Erythroblast (primary cell): ENCODE results near the gene CACNA1B.

Experiments used
- DNase-seq, 2 experiments: peaks; one replicate each; lab custom pipeline; 2025; lab: John Stamatoyannopoulos, UW
- GATA1 ChIP-seq: IDR thresholded peaks from 2 replicates; pipeline ENCODE4 v1.6.1; 2011; ENCODE audit warnings: low read depth, mild to moderate bottlenecking, control low read depth, low read length, moderate library complexity
- POLR2A ChIP-seq: IDR thresholded peaks from 2 replicates; pipeline ENCODE4 v1.6.1; 2011; ENCODE audit warnings: mild to moderate bottlenecking, low read length

CACNA1B gene

GRCh38 chr9:138045541-138046490 lies 168.2 kb downstream of the CACNA1B start:
- TF ChIP-seq POLR2A: no peak
- no peak for TF ChIP-seq GATA1
- DNase-seq: no peak

DNA sequence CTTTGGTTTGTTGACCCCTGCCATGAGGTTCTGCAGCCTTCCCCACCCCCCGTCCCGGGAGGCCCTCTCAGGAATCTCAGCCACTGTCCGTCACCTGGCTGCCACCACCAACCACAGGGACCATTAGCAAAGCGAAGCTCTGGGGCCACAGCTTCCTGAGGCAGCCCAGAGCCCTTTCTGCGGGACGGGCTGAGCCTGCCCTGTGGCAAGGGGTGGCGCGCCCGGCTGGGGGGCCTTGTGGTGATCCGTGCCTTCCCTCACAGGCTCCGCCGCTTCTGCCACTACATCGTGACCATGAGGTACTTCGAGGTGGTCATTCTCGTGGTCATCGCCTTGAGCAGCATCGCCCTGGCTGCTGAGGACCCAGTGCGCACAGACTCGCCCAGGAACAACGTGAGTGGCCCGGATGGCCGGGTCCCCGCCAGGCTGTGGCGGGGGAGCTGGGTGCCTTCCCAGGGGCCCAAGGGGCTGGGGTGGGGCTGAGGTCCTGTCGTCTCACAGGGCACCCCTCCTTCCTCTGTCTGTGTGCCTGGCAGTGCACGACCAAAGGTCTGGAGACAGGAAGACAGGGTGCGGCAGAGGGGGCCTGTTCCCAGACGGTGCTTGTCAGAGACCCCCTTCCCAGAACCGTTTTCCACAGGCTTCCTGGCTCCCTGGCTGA lies 169.2 kb downstream of the CACNA1B start:
- TF ChIP-seq POLR2A (no peak), GATA1 (no peak)
- no peak for DNase-seq

DNA sequence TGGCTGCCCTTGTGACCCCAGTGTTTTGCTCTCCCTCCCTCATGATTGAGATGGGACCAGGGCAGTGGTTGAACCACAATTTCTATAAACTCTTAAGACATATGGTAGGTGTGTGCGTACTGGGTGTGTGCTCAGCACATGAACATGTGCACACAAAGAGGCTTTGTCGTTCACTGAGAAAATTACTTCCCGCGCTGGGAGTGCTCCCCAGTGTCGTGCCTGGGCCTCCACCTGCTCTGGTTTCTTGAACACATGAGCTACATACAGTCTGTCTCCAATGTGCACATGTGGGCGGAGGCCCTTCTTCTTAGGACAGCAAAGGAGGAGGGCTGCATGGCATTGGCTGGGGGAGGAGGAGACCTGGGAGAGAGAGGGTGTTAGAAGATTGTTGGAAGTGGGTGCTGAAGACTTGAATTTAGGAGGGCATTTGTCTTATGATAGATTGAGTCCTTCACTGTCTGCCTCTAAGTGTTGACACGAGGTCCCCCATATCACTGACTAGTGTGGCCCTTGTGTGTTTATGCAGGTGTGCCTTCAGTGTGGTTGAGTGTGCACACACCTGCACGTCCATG lies 170.0 kb downstream of the CACNA1B start:
- DNase-seq: no peak

DNA sequence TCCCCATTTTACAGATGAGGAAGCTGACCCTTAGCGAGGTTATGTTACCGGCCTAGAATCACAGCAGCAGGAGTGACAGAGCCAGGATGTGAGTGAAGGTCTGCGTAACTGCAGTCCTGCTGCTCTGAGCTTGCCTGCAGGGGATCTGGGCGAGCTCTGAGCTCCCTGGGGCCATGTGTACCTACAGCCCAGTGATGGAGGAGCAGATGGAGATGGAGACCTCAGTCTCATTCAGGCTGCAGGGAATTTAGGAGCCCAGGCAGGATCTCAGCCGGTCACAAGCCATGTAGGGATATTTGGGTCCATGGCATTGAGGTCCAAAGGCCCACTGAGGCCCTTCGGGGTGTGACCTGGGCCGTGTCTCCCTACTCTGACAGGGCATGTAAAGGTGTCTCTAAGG lies 170.6 kb downstream of the CACNA1B start:
- no peak for DNase-seq
- no peak for TF ChIP-seq GATA1
- TF ChIP-seq POLR2A: no peak

More for the DNA sequence above, 170.0 kb downstream of the CACNA1B start:
- no peak for TF ChIP-seq GATA1
- no peak for TF ChIP-seq POLR2A

DNA sequence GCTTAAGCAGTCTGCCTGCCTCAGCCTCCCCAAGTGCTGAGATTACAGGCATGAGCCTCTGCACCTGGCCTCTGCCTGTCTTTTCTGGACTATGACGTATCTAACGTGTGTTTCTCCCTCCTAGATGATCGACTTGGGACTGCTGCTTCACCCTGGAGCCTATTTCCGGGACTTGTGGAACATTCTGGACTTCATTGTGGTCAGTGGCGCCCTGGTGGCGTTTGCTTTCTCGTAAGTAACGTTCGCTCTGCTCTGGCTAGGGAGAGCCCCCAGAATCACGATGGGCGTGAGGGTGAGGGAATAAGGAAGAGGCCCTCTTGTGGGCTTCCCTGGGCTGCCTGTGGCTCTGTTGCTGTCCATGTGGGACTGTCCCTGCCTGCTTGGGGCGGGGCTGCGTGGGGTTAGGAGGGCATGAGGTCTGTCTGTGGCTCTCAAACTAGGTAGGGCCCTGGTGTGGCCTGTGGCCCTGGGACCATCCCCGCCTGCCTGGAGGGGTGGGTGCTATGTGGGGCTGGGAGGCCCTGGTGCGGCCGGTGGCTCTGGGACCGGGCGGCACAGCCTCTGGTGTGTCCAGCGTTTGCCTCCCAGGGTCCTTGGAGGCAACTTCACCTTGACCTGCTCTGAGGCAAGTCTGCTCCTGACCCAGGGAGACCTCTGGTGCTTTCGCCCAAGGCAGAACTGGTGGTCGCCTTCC lies 171.7 kb downstream of the CACNA1B start:
- DNase-seq: no peak
- TF ChIP-seq GATA1: no peak
- TF ChIP-seq POLR2A: no peak

DNA sequence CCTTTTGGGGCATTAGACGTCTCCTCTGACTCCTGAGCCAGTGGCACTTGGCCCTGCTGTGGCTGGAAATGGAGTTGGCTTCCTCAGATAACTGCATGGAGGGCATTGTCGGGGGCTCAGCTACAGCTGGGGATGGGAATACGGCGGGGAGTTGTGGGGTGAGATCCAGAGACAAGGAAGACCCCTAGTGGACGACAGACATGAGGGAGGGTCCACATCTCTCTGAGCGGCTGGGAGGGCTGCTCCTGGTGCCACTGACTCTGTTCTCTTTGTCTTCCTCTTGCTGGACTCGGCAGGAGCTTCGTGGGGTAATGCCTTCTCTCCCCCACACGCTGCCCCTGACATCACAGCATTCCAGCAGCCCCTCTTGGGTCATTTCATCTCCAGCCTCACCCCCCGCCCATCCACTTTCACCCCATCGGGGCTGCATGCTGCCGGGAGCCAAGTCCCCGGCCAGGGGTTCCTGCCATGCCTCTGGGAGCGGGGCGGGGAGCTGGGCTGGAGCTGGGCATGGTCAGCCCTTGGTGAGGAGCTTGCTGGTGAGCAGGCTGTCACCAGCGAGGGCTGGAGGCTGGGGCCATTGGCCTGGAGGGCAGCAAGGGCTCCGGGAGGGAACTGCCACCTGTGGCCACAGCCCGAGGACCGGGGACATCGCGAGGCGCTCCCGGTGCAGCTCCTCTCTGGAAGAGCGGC lies 172.3 kb downstream of the CACNA1B start:
- TF ChIP-seq POLR2A: no peak
- DNase-seq: no peak

- no peak for DNase-seq
- TF ChIP-seq GATA1: no peak
- no peak for TF ChIP-seq POLR2A
These were observed 173.1 kb downstream of the CACNA1B start for GRCh38 chr9:138050472-138051330.

DNA sequence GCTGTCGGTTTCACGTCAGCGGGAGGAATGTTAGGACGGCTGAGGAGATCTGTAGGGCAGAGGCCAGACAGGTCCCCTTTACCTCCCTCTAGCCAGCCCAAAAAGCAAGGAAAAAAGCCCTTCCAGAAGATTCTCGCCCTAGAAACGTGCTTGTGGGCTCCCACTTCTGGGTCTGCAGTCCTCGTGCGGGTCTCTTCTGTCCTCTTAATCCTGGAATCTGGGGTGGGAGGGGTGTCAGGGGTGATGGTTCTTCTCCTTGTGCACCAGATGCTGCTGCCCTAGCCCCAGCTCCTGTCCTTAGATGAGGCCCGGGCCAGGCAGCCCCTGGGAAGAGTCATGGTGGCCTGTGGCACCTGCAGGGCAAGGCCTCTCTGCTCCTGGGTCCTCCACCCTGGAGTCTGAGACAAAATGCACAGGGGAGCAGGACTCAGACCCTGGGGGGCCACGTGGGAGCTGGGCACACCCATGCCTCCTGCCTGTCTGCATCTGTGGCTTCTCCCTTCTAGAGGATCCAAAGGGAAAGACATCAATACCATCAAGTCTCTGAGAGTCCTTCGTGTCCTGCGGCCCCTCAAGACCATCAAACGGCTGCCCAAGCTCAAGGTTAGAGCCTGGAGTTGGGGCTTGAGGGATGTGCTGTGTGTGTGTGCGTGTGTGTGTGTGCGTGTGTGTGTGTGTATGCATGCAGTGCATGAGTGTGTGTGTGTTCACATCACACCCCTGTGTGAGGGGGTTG lies 174.2 kb downstream of the CACNA1B start:
- no peak for DNase-seq
- TF ChIP-seq GATA1: no peak
- TF ChIP-seq POLR2A: no peak

DNA sequence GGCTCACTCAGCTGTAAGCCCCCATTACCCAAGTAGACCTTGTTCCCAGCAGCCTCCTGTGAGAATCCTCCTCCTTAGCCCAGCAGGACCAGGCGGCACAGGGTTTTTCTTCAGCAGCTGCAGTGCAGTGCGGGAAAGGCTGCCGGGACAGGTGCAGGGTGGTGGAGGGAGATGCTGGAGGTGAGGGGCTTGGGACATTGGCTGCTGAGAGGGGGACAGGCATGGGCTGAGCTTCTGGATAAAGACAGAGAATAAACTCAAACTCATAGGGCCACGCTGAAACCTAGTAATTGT lies 174.7 kb downstream of the CACNA1B start:
- DNase-seq: no peak

GRCh38 chr9:138052635-138053320 lies 175.2 kb downstream of the CACNA1B start:
- no peak for DNase-seq
- TF ChIP-seq GATA1: no peak

More for the DNA sequence above, 174.7 kb downstream of the CACNA1B start:
- TF ChIP-seq GATA1: no peak
- TF ChIP-seq POLR2A: no peak

DNA sequence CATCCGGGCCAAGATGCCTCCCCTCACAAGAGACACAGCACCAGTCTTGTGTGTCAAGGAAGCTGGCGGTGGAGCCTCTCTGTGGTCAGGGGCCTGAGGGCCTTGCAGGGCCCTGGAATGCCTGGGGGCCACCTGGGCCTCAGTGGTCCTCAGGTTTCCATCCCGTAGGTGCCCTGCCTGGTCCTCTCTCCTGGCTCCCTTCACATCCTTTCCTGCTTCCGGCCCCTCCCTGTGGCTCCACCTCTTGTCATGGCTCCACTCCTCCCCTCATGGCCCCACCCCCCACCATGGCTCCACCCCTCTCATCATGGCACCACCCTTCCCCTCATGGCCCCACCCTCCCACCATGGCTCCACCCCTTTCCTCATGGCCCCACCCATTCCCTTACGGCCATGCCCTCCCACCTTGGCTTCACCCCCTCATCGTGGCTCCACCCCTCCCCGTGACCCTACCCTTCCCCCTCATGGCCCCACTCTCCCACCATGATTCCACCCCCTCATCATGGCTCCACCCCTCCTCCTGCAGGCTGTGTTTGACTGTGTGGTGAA lies 175.8 kb downstream of the CACNA1B start:
- peak in 1 of 2 experiments; percentile 38 for DNase-seq
- TF ChIP-seq POLR2A (no peak), GATA1 (no peak)
